GM19193 (cell line): ENCODE data around the gene CACNA2D3.

Source experiments
- POLR2A ChIP-seq: IDR thresholded peaks from 4 replicates; pipeline ENCODE4 v1.6.1; 2011; ENCODE audit not compliant: insufficient read depth, insufficient read length; ENCODE audit errors: extremely low read depth

Gene CACNA2D3

GRCh38 chr3:54427501-54427900 lies 305.1 kb downstream of the CACNA2D3 start:
- TF ChIP-seq POLR2A: no peak

DNA sequence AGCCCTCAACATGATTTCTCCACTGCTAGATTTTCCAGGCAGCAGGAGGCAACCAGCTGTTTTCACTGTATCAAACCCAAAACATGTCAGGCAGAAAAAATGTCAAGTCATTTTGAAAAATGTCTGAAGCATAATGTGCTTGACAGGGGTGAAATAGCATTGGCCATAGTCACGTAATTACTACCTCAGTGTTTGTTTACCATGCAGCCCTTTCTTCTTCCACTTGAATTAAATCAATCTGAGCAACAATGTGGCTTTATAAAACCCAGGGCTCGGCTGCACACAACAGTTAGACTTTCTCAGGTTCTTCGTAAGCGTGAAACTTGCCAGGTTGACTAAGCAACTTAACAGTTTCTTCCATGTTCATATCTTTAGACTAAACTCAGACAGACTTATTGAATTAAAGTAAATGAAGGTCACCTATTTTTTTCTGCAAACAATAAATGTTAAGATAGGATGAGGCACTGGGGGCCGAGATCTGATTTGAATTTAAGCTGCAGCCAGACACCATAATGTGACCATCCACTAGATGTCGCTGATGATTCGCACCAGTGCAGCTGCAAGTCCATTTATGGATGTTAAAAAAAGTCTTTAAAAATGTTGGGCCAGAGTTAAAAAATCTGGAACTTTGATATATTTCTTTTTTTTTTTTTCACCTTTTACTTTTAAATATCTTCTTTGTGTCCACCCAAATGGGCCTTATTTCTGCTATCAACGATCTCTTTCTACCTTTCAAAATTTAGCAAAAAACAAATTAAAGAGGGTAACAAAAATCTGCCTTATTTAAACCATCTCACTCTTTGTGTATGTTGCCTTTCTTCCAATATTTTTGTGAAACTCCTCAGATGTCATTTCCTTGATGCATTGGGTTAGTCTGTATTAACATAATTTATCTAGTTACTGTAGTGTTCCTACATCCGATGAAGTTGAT lies 305.9 kb downstream of the CACNA2D3 start:
- TF ChIP-seq POLR2A: no peak

DNA sequence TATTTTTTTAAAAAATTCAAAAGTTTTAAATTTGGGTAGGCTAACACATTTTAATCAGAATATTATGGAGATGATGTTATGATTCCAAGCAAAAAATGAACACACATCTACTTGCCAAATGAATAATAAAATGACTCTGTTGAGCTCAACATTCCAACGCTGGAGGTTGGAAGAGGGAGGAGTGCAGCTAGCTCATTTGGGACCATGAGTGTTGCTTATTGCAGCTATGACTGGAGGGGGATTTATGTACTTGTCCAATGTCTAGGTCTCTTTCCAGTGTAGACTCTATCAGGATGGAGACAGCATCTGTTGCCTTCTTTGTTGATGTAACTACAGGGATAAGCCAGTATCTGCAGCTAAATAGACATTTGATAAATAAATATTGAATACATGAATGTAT lies 310.6 kb downstream of the CACNA2D3 start:
- no peak for TF ChIP-seq POLR2A

DNA sequence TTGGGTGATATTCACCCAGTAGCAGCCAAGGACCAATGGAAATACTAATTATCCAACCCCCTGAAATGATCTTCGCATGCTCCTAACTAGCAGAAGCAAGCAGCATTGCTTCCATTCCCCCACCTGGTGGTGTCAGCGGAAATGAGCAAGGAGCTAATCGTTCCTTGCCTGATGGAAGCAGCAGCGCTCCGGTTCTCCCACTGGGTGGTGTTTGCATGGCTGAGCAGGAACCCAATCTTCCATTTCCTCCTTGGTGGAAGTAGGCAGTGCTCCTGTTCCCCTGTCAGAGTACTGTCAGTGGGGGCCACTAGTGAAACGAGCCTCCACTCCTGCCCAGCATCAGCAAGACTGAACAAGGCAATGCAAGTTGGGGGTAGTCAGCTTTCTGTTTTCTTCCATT lies 311.5 kb downstream of the CACNA2D3 start:
- TF ChIP-seq POLR2A: no peak

DNA sequence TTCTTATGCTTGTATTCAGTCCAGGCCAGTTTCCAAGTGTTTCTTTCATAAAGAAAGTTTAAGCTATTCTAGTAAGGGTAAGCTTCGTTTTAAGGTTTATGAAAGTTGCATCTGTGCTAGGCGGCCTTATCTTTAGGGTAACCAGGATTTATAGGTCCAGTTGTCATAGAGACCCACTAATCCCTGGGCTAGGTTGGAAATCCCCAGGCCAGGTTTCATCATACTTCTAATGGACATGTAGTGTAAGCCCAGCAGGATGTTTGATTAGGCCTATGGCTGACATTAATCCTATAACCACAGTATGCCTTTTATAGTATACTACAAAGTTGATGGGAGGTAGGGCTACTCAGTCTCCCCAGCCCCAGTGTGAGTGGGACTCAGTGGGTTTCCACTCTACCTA lies 312.4 kb downstream of the CACNA2D3 start:
- TF ChIP-seq POLR2A: no peak

GRCh38 chr3:54437271-54437670 lies 314.9 kb downstream of the CACNA2D3 start:
- TF ChIP-seq POLR2A: no peak

DNA sequence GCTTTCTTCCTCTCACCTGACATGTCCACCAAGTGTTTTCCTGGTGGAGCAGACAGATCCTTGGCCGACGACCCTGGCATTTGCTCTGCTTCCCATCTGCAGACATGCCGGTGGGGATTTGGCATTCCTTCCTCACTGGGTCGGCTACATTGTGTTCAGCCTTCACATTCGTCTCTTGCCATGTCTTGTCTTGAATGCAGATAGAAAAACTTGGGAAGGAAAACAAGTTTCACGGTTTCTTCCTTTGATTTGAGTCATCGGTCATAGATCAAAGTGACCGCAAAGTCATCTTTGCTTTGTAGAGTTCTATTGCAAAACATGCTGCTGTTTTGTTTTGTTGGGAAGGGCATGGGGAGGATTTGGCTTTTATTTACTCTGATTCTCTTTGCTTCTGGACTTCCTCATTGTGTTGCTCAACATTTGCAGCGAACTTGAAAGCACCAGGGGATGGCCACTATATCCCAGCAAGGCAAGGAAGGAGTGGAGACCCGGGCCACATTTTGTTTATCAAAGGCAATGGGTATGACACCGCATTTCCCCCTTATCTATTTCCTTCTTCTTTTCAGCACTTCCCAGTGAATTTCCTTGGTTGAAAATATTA lies 321.3 kb downstream of the CACNA2D3 start:
- TF ChIP-seq POLR2A: no peak

DNA sequence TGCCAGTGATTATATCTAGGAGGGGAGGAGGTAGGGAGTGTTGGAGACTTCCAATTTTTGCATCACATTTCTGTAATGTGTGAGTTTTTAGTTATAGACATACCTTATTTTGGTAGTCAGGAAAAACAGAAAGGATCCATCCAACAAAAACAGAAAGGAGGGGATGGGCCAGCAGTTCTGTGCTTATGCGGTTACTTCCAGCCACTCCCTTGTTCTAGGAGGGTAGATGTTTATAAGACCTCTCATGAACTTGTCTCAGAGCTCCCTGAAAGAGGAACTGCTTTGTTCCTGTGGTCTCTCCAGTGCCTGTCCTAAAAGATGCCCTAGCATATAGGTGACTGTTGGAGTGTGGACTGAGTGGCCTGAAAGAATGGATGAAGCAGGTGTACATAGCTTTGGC lies 323.3 kb downstream of the CACNA2D3 start:
- no peak for TF ChIP-seq POLR2A

DNA sequence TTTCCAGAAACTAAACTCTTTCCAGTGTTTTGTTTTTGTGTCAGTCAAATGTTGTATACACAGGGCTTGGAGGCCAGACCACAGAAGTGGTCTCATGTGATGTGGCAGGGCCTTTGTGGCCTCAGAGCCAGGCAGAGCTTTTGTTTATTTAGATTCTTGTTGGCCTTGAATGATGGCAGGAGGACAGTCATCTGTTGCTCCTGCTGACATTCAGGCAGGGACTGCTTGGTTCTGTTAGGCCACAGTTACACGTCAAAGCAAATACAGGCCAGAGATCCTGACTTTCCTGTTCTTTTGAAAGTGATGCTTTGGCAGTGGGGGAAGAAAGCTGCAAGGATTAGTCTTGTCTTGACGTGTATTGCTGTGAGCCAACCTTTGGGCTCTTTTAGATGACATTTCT lies 325.1 kb downstream of the CACNA2D3 start:
- TF ChIP-seq POLR2A: no peak

DNA sequence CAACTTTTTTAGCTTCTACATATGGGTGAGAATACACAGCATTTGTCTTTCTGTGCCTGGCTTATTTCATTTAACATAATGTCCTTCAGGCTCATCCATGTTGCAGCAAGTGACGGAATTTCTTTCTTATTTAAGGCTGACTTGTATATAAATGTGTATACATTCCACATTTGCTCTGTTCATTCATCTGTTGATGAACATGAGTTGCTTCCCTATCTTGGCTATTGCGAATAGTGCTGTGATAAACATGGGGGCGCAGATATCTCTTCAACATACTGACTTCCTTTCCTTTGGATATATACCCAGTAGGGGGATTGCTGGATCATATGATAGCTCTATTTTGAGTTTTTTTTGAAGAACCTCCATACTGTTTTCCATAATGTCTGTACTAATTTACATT lies 332.5 kb downstream of the CACNA2D3 start:
- TF ChIP-seq POLR2A: no peak

DNA sequence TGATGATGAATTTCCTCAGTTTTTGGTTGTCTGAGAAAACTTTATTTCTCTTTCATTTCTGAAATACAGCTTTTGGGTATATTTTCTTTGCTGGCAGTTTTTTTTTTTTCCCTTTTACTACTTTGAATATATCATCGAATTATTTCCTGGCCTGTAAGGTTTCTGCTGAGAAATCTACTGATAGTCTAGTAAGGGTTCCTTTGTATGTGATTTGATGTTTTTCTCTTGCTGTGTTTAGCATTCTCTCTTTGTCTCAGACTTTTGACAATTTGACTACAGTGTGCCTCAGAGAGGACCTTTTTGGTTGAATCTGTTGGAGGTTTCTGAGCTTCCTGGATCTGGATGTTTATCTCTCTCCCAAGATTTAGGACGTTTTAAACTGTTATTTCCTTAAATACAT lies 336.0 kb downstream of the CACNA2D3 start:
- no peak for TF ChIP-seq POLR2A

DNA sequence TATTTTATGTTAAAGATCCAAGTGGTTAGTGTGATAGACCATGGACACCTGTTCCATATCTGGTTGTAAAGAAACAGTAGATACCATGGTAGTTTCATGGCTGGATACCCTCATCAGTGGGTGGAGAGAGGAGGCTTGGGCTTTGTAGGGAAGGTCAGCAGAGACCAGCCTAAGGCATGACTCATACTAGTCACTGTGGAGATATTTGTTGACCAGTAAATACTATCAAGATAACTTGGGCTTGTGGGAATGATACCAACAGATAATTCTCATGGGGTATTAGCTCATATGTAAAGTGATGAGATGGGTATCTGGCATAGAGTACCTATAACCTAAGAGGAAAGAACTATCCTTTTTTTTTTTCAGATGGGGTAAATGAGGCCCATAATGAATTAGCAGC lies 354.5 kb downstream of the CACNA2D3 start:
- no peak for TF ChIP-seq POLR2A

- no peak for TF ChIP-seq POLR2A
These were observed 359.4 kb downstream of the CACNA2D3 start for GRCh38 chr3:54481606-54482365.

DNA sequence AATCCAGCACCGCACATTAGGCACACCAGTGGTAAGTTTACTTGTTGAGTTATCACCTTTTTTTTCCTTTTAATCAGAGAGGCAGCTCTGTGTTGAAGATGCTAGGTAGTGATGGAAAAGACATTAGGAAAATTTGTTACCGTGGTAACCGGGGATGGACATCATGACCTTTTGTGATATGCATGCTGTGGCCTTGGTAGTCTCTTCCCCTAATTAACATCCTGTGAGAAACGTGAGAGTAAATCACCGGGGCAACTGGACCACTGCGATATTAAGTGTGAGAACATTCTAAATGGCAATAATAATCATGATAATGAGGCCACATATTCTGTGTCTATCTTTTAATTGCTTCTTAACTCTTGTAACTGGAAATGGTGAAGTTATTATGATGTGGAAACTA lies 362.0 kb downstream of the CACNA2D3 start:
- no peak for TF ChIP-seq POLR2A

- TF ChIP-seq POLR2A: no peak
These were observed 364.0 kb downstream of the CACNA2D3 start for GRCh38 chr3:54486317-54486716.
